Right atrium auricular region (tissue), 2 donors: ENCODE measurements around the gene TLE2. TPM values are rescaled to one million over a fixed set of nuclear protein-coding genes. Genes with fewer than 3 reads are reported as not detected.

Experiments
- DNase-seq: peaks from one replicate; pipeline ENCODE4 v3.0.0-alpha.2; 2019; ENCODE audit warnings: low spot score
- H3K27ac ChIP-seq, 2 donors: fragments of 200-600 bp; sonication (generic); 1 replicate in 1 of 2; 2 replicates in 1 of 2; pipeline ENCODE4 v1.5.1; 2016 to 2019
- H3K27me3 ChIP-seq, 2 donors: fragments of 200-600 bp; sonication (generic); one replicate each; pipeline versions ENCODE4 v1.5.1 to v1.6.0; 2017 to 2019
- H3K36me3 ChIP-seq: fragments of 200-600 bp; sonication (generic); one replicate; pipeline ENCODE4 v1.5.1; 2016
- H3K4me1 ChIP-seq, 2 donors: fragments of 200-600 bp; sonication (generic); one replicate each; pipeline versions ENCODE4 v1.5.1 to v1.6.0; 2017 to 2019
- H3K4me3 ChIP-seq, 2 donors: fragments of 200-600 bp; sonication (generic); 1 replicate in 1 of 2; 2 replicates in 1 of 2; pipeline ENCODE4 v1.5.1; 2017 to 2019; ENCODE audit warnings: mild to moderate bottlenecking in 1 of 2, moderate library complexity in 1 of 2
- H3K9me3 ChIP-seq, 2 donors: fragments of 200-600 bp; sonication (generic); one replicate each; pipeline ENCODE4 v1.5.1; 2019
- total RNA-seq, 2 donors: library from RNA; depleted of rRNA; stranded (reverse); fragments of >200 nt; gene quantifications; one replicate each; pipeline ENCODE4 v1.1.0, GENCODE V29; 2016
- TF ChIP-seq, protein P1 (sequence below), 2 donors: fragments of 200-600 bp; sonication (generic); IDR thresholded peaks; one replicate each; pipeline ENCODE4 v1.5.1; 2019; ENCODE audit warnings: antibody characterized with exemption in 2 of 2

Gene TLE2
- total RNA-seq, 2 donors from 2014 or later, result 41.2 to 101 TPM

GRCh38 chr19:3062165-3063105, 33.4 kb upstream of the TLE2 start, which contains the start of gene TLE5:
Gene TLE5, minus strand, starts transcription at chr19:3062495. Its CDS starts 295 bp downstream, at chr19:3062200.
- Histone ChIP-seq H3K9me3 (no peaks in the 10 kb centered on the region), H3K27ac (peak within 1 kb of the TSS; percentile 98 to 99), H3K27me3 (no peaks in the 10 kb centered on the region), H3K4me1 (peaks cover 0 to 48% of the 10 kb centered on the region in 2 donors), H3K4me3 (peak within 1 kb of the TSS; percentile 69 to 90), H3K36me3 (peaks cover 26% of the 10 kb centered on the region)
- DNase-seq, result no peak
- TF ChIP-seq, protein P1, sequence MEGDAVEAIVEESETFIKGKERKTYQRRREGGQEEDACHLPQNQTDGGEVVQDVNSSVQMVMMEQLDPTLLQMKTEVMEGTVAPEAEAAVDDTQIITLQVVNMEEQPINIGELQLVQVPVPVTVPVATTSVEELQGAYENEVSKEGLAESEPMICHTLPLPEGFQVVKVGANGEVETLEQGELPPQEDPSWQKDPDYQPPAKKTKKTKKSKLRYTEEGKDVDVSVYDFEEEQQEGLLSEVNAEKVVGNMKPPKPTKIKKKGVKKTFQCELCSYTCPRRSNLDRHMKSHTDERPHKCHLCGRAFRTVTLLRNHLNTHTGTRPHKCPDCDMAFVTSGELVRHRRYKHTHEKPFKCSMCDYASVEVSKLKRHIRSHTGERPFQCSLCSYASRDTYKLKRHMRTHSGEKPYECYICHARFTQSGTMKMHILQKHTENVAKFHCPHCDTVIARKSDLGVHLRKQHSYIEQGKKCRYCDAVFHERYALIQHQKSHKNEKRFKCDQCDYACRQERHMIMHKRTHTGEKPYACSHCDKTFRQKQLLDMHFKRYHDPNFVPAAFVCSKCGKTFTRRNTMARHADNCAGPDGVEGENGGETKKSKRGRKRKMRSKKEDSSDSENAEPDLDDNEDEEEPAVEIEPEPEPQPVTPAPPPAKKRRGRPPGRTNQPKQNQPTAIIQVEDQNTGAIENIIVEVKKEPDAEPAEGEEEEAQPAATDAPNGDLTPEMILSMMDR (IDR thresholded peaks at IDR 0.05), result no peak

DNA sequence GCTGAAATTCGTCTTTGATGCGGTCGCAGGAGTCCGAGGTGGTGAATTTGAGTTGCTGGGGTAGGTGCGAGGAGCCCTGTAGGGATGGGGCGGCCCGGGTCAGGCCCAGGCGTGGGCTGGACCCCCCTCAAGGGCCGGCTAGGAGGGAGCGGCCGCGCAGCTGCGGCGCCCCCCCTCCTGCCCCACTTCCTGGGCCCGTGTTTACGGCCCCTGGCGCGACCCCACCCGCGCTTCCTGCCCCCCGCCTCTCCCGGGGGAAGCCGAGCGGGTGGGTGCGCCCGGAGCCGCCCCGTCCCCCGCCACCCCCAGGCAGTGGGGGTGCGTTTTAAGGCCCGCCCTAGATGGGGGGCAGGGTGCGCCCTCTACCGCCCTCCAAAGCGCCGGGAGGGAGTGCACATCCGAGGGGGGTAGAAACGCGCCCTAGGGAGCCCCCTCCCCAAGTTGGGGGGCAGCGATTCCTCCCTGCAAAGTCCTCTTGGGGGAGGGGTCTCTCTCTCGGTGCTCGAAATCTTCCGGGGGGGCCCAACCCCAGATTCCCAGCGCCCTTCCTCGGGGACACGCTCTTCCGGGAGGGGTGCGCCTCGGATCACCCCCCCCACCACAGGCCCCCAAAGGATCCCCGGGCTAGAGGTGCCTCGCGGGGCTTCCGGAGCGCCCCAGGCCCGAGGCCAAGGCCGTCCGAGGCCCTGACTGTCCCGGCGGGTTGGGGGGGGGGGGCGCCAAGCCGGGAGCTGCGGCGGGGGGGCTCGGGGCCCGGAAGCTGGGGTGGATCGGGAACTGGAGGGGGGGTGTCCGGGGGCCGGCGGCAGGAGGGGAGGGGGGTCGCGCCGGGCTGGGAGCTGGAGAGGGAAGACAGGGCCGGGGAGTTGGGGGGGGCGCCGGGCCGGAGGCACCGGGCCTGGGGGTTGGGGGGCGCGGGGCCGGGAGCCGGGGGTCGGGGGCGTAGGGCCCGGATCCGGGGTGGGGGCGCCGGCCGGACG, 32.4 kb upstream of the TLE2 start:
- Histone ChIP-seq H3K4me1 (peaks cover 0 to 57% of the 10 kb centered on the region in 2 donors), H3K27ac (peak overlapping the region; percentile 98 to 99), H3K9me3 (no peaks in the 10 kb centered on the region), H3K27me3 (no peaks in the 10 kb centered on the region), H3K4me3 (peak overlapping the region; percentile 69 to 90), H3K36me3 (peaks cover 35% of the 10 kb centered on the region)
- no peak for DNase-seq
- TF ChIP-seq, protein P1 (IDR thresholded peaks at IDR 0.05), result peak in 1 of 2 donors; percentile 65

GRCh38 chr19:3060857-3061181, 31.7 kb upstream of the TLE2 start:
- Histone ChIP-seq H3K9me3 (no peaks in the 10 kb centered on the region), H3K27me3 (no peaks in the 10 kb centered on the region), H3K4me1 (peaks cover 0 to 64% of the 10 kb centered on the region in 2 donors), H3K27ac (peak overlapping the region; percentile 98 to 99), H3K36me3 (peaks cover 42% of the 10 kb centered on the region), H3K4me3 (peak overlapping the region; percentile 69 to 90)
- TF ChIP-seq, protein P1 (IDR thresholded peaks at IDR 0.05), result no peak
- no peak for DNase-seq

DNA sequence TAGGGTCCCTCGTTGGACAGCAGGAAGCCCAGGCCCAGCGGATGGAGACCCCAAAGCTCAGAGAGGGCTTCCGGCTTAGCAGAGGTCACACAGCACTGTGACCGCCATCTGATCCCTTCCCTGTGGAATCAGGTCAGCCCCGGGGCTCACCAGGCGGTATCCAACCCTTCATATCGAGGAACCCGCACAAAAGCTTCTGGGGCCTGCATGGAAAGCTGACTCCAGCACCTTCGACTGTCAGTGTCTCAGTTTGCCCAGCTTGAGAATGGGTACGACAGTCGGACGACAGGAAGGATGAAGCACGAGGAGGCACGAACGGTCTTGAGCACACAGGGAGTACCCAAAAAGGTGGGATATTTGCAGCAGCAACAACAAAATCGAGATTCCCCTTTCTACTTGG, 30.6 kb upstream of the TLE2 start:
- no peaks in the 10 kb centered on the region for H3K9me3 ChIP-seq
- peaks cover 0 to 71% of the 10 kb centered on the region in 2 donors for H3K4me1 ChIP-seq
- TF ChIP-seq, protein P1 (IDR thresholded peaks at IDR 0.05), result no peak
- peak overlapping the region in 1 of 2 donors; percentile 7 for H3K27ac ChIP-seq
- peaks cover 53% of the 10 kb centered on the region for H3K36me3 ChIP-seq
- no peak overlapping the region for H3K4me3 ChIP-seq
- DNase-seq, result no peak
- H3K27me3 ChIP-seq, result no peaks in the 10 kb centered on the region

- Histone ChIP-seq H3K4me1 (peaks cover 0 to 71% of the 10 kb centered on the region in 2 donors), H3K27ac (peak overlapping the region; percentile 75 to 90), H3K4me3 (no peak overlapping the region), H3K9me3 (no peaks in the 10 kb centered on the region), H3K36me3 (peaks cover 61% of the 10 kb centered on the region), H3K27me3 (no peaks in the 10 kb centered on the region)
- TF ChIP-seq, protein P1 (IDR thresholded peaks at IDR 0.05), result no peak
- DNase-seq, result no peak
Observed at GRCh38 chr19:3058821-3059314, 29.8 kb upstream of the TLE2 start.
